Cardiac fibroblast (primary cell): ENCODE data around the gene ATP2B2.

ENCODE experiments used
- DNase-seq, 2 donors: peaks; one replicate each; pipeline versions ENCODE4 v3.0.0 to v3.0.0-alpha.2; 2010; ENCODE audit warnings: low read depth in 2 of 2
- H3K4me3 ChIP-seq, 2 donors: replicated peaks in 1 of 2; 1 replicate in 1 of 2; 2 replicates in 1 of 2; pipeline ENCODE4 v1.5.1; 2011; ENCODE audit warnings: low read depth in 2 of 2, low read length in 2 of 2, mild to moderate bottlenecking in 2 of 2, moderate library complexity in 1 of 2
- TF ChIP-seq, protein P1 (sequence below): IDR thresholded peaks from one replicate; pipeline ENCODE4 v1.5.1; 2011; ENCODE audit warnings: low read depth, mild to moderate bottlenecking, low read length, inconsistent platforms

Gene ATP2B2

GRCh38 chr3:10447110-10447509, 58.3 kb downstream of the ATP2B2 start:
- TF ChIP-seq, protein P1, sequence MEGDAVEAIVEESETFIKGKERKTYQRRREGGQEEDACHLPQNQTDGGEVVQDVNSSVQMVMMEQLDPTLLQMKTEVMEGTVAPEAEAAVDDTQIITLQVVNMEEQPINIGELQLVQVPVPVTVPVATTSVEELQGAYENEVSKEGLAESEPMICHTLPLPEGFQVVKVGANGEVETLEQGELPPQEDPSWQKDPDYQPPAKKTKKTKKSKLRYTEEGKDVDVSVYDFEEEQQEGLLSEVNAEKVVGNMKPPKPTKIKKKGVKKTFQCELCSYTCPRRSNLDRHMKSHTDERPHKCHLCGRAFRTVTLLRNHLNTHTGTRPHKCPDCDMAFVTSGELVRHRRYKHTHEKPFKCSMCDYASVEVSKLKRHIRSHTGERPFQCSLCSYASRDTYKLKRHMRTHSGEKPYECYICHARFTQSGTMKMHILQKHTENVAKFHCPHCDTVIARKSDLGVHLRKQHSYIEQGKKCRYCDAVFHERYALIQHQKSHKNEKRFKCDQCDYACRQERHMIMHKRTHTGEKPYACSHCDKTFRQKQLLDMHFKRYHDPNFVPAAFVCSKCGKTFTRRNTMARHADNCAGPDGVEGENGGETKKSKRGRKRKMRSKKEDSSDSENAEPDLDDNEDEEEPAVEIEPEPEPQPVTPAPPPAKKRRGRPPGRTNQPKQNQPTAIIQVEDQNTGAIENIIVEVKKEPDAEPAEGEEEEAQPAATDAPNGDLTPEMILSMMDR, result no peak
- no peak overlapping the region for H3K4me3 ChIP-seq
- no peak for DNase-seq

- TF ChIP-seq, protein P1, result no peak
- H3K4me3 ChIP-seq, result no peak overlapping the region
- no peak for DNase-seq
These were observed 59.7 kb downstream of the ATP2B2 start for GRCh38 chr3:10445561-10446175.

DNA sequence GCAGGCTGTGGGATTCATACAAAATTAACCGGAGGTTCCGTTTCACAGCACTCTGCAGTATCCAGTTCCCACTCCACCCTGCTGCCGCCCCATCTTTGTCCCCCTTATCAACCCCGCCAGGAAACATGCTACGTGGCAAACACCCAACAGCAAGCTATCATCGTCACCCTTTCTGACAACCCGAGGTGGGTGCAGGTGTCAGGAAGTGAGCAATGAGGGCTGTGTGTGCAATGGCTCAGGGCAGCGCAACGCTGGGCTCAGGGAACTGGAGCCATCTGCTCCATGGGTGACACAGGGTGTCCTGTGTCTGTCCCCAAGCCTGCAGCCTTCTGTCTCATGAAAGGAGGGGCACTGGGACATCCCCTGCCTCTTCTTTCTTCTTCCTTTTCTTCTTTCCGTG, 60.9 kb downstream of the ATP2B2 start:
- no peak overlapping the region for H3K4me3 ChIP-seq
- TF ChIP-seq, protein P1, result no peak
- no peak for DNase-seq

DNA sequence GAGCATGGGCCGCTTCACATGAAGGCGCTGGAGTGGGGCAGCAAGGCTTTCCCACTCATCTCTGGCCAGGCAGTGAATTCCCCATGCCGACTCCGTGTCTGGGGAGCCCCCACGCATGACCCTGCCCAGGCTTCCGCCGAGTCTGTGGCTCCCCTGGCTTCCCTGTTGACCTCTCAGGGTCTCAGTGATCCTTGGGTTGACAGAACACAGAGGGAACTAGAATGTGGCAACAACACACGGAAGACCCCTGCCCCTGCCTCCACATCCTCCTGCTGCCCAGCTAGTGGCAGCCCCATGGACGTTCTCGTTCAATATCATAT, 61.3 kb downstream of the ATP2B2 start:
- H3K4me3 ChIP-seq, result no peak overlapping the region
- TF ChIP-seq, protein P1, result no peak
- no peak for DNase-seq

GRCh38 chr3:10443272-10444109, 61.9 kb downstream of the ATP2B2 start:
- no peak overlapping the region for H3K4me3 ChIP-seq
- DNase-seq, result no peak
- TF ChIP-seq, protein P1, result no peak

- no peak for DNase-seq
- TF ChIP-seq, protein P1, result no peak
- no peak overlapping the region for H3K4me3 ChIP-seq
These were observed 63.1 kb downstream of the ATP2B2 start for GRCh38 chr3:10442151-10442795.
